DMS114 treated with DMSO at 0.1 percent for 48 hours (cell line): ENCODE data around the gene LENEP.

Experiments
- DNase-seq: peaks from one replicate; lab custom pipeline; 2025; ENCODE audit not compliant: unreplicated experiment; lab: John Stamatoyannopoulos, UW

The LENEP gene

DNA sequence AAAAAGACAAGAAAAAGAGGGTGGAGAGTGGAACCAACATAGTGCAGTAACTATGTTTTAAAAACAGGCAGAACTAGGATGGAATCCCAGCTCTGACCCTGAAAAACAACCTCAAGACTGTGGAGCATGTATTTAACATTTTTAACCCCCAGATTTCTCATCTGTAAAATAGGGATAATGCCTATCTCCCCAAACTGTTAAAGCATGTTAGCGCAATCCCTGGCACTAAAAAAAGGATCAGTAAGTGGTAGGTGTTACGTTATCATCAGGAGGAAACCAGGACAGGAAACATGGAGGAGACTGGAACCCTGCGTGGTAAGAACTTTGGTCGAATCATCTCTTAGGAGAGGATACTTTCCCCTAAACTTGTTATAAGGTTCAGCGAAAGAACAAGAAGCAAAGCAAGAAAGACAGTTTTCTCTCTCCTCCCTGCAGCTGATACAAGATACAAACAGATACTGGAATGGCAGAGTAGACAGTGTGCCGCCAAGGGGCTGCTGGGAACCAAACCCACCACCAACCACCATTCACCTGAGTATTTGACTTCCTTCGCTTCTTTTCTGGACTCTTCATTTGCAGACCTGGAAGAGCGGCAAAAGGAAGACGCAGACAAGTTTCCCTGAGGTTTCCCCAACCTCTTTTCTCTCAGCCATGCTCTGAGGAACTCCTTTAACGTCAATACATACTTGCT lies 32.8 kb upstream of the LENEP start:
- no peak for DNase-seq

DNA sequence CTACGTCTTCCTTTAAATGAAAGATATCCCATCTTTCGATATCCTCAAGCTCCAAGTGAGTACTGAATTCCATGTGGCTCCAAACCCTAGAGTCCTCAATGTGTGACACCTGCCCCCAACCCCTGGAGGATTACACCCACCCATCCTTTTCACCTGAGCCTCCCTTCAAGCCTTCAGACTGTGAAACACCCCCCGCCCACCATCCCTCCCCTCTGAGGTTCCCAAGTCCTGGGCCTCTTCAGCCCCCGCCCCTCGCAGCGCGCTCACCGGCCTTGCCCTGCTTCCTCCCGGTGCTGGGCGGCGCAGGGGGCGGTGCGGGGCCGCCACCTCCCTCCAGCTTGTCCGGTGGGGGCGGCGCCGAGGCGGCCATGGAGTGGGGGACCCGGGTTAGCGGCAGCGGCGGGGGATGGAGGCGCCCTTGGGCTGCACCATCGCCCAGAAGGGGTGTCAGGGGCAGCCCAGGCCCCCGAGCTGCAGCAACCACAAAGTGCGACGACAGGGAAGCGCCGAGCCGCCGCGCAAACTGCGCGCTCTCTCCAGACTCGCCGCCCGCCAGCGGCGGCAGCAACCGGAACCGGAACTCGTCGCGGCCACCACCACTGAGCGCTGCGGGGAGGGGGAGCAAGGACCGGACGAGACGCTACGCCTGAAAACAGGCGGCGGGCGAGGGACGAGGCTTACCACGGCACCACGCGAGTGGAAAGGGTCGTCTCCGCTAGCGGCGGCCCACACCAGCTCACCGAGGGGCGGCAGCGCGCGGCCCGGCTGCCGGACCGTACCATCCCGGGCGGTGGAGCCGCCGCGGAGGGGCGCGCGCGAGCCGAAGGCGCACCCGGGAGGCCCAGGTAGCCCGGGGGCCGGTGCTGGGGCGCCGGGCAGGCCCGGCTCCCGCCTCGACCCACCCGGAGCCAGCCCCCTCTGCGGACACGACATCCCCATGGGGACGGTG lies 31.9 kb upstream of the LENEP start, which contains the start of gene PYGO2:
Gene PYGO2 (minus strand): TSS at position 576 of the 949 bp plus-strand sequence. CDS start 206 bp downstream, at position 370.
- peak; percentile 78 for DNase-seq

DNA sequence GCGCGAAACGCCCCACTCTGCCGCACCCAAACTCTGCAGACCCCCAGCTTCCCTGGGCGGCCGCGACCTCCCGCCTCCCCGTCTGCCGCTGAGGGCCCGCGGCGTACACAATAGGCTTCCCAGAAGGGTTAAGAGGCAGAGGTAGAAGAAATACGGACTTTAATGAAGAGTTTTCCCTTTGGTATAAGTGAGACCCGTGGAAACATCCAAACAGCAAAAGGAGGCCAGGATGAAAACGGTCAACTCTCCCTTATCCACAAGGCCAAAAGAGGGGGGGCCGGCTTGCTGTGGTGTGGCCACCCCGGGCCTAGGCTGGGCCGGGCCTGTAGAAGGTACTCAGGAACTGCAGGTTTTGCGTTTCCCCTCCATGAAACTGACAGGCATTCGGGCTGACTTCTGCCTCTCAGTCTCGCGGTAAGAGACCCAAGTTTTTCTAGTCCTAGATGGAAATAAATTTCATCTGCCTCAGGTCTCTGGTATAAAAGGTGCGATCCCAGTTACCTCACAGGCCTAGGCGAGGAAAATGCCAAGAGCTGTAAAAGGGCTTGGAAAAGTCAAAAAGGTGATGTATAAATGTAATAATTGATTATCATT lies 31.1 kb upstream of the LENEP start:
- DNase-seq, result peak; percentile 39

DNA sequence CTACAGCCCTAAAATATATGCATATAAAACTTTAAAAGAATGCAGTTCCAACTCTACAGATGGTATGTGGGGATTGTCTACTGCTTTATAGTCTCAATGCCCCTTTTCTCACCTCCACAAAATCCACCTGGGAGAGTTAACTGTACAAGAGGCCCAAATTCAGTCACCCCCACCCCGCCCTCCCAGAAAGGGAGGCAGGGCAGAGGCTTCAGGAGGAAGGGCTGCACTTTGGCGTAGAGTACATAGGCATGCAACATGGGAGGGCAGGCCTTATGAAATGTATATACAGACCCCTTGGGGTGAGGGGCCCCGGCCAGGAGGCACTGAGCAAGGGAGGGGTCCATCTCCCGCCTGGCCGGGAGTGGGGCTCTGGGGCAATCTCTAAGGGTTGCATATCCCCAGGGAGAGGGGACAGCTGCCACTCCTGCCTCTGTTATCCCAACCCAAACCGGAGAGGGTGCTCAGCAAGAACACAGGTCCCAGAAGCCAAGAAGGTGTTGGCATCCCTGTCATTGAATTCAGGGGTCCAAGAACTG lies 30.5 kb upstream of the LENEP start:
- DNase-seq, result no peak

DNA sequence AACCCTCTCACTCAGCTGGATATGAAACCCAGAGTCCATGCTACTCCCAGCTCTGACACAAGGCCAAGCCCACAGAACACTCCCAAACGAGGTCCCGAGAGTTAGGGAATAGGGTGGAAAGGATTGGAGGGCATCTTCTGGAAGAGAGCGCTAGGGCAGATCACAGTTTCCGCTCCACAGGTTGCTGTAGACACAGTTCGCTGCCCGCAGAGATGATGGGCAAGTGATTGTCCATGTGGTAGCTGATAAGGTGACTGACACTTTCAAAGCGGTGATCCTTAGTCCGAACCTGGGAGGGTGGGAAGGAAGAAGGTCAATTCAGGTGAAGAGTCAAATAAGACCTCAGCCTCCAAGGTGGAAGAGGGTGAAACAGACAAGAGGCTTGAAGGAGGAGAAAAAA lies 29.7 kb upstream of the LENEP start:
- DNase-seq, result no peak

DNA sequence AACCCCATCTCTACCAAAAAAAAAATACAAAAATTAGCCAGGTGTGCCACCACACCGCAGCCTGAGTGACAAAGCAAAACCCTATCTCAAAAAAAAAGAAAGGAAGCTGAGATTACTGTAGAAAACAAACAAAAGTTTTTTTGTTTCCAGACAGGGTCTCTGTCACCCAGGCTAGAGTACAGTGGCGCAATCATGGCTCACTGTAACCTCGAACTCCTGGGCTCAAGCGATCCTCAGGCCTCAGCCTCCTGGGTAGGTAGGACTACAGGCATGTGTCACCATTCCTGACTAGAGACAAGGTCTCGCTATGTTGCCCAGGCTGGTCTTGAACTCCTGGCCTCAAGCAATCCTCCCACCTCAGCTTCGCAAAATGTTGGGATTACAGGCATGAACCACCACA lies 29.0 kb upstream of the LENEP start:
- no peak for DNase-seq

DNA sequence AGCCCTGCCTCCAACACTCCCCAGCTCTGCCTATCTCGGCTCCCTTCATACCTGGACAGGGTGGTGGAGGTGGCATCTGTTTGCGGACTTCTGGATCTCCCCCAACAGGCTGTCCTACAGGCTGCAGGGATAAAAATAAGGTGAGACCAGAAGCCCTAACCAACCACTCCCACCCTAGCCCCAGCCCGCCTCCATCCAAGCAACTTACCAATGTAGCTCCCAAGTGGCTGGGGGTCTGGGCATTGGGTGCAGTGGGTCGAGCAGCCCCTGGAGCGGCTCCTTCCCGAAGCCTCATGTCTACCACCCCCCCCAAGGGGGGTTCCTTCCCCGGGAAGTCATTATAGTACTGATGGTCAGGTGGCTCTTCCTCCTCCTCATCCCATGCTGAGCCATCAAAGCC lies 27.3 kb upstream of the LENEP start:
- no peak for DNase-seq

DNA sequence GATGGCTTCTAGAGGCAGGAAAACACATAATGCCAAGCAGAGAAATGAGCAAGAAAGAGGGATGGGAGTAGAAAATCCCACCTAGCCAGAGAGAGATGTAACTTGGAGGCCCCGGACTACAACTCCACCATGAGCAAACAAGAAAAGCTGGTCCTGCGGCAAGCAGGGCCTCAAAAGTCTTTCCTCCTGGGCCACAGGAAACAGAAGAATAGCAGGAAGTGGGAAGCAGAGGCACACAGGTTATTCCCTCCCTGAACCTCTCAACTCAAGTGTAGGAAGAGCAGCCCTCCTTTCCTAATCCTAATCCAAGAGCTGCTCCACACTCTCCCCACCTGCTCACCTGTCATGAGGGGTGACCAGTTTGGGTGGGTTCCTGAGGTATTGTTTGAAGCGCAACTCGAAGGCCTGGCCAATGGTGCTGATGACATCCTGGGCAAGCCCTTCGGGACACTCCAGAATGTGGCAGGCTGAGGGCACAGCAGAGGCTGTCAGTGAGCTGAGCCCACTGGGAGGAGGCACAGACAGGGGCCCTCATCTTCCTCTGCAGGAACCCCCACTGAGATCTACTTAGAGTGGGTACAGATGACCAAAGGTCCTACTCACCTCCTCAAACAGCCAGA lies 25.9 kb upstream of the LENEP start:
- no peak for DNase-seq

DNA sequence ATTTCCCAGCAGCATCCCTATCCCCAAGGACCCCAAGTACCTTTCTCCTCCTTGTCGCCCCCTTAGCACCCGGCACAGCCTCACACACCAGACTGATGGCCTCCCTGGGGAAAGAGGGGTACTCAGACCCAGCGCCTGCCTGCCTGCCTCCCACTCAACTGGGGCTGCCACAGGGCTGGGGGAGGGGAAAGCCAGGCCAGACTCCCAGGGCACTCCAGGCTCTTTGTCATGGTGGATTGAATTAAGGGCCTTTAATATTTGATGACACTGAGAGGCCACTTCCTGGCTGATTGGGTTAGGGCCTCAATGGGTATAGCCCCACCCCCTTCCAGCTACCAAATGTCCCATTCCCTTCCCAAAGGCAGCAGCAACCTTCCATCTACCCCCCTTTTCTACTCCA lies 24.7 kb upstream of the LENEP start:
- no peak for DNase-seq

DNA sequence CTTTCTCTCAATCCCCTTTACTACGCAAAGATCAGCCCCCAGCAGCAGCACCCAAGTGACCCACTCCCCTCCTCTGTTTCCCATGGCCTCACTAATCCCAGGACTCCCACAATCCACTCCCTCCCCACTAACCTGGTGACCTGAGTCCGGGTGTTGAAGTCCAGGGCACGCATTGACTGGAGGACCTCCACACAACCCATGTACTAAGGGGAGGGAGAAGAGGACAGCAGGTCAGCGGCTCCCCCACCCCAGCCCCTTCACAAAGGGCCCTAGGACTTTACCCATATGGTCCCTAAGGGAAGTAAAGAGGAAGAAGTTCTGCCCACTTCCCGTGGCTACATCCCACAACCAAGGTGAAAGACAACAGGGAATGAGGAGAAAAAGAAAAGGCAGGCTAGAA lies 24.1 kb upstream of the LENEP start:
- no peak for DNase-seq

DNA sequence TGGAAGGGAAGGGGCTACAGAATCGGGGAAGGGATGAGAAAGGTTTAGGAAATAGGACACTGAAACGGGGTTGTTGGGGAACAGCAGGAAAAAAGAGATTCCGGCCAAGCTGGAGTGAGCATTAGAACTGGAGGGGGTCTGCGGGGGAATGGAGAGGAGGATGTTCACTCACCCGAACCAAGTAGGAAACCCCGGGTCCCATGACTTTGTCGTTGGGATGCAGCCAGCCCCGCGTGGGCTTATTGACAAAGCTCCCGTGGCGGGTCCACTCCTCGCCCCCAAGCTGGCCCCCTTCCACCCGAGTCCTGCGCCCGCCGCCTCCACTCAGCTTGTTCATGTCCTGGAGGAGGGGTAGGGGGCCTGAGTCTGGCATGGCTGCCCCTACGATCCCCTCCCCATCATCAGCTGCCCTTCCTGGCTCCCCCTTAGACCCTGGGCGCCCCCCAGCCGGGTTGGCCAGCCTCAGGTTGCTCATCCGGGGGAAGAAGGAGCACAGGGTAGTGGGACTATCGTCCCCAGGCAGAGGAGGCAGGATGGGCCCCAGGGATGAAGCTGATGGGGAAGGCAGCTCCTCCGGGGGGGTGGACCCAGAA lies 23.4 kb upstream of the LENEP start:
- DNase-seq, result no peak

DNA sequence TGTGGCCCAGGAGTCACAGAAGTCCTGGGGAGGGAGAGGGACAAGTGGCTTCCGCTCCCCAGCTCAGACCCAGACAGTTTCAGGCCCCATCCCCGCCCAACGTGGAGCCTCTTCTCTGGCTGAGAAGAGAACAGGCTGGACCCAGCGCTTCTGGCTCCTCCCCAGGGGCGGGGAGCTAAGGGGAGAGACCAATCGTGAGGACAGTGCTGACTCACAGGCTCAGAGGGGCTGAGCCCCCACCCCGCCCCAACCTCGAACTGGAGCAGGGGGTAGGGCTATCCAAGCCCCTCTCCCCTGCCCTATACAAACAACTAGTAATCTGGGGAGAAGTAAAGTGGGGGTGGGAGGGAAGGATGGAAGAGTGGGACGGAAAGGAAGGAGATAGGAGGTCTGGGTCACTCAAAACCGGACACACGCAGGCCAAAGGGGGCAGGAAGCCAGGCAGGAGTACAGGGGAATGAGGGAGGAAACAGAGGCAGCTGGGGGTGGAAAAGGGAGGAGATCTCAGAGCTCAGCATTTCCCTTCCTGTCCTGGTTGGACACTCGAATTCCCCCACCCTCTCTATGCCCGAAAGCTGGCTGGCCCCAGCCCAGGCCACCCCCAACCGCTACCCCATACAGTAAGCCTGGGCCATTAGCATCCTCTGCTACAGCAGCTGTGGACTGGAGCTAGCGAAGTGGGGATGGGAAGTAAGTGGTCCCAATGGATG lies 22.6 kb upstream of the LENEP start, which contains the start of gene SHC1:
Gene SHC1 (minus strand): TSS at position 117 of the 710 bp plus-strand sequence. CDS start 221 bp downstream, outside the sequence.
- peak; percentile 37 for DNase-seq

DNA sequence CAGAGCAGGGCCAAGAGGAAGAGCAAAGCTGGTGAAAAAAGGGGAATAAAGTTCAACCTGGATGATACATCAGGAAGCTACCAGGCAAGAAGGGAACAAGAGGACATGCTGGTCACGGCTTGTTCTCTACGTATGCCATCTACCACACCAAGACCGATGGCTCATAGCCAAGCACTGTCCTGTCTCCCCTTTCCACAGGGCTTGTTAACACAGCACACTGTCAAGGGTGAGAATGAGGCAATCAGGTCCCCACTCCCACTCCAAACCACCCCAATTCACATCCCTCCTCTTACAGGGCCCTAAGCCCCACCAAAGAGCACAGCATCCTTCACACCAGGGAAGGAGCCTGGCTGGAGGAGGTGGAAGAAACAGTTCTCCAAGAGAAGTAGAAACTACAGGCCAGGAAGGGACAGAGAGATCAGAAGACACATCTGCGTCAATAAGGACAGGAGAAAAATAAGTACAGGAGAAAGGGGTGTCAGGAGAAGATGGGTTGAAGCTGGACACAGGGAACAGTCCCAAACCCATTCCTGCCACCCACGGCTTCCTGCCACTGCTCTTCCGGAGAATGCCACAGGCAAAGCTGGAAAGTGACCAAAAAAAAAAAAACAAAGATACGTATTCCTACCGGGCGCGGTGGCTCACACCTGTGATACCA lies 21.9 kb upstream of the LENEP start:
- DNase-seq, result no peak

DNA sequence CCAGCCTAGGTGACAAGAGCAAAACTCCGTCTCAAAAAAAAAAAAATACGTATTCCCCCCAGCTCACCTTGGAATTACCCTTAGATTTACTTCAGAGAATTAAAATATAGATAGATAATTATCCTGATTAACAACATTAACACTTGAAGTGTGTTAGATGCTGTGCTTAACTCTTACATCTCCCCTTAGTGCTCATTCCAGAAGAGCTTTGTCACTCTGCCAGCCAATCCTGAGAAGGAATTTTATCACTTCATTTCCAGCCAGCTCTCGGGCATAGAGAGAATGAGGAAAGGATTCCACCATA lies 21.2 kb upstream of the LENEP start:
- DNase-seq, result no peak

DNA sequence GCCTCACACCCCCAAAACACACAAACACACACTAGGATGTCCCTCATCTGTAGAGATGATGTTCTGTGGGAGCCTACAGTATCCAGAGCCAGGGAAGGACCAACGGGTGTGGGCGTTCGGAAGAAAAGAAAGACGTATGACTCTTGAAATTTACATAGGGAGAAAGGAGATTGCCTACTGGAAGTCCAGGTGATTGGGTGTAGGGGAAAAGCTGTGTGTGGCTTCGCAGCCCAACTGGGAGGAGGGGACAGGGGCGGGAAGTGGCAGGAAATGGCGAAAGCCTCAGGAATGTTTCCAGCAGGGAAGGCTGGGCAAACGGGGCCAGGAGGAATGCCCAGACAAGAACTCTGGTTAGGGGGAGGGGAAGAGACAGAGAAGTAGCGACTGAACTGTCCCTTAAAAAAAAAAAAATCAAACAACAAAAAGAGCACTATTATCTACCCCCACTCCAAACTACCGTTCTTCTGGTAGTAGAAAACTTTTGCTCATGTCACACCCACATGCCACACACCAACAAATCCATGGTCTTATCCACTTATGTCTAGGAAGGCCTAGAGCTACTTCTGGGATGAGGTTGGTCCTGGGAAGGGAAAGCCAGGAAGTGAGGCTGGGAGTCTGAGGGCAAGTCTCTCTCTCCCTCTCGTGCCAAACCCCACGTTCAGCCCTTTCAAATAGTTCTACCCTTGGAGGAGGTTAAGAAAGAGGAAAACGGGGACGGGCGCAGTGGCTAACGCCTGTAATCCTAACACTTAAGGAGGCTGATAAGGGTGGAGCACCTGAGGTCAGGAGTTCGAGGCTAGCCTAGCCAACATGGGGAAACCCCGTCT lies 20.7 kb upstream of the LENEP start:
- DNase-seq, result no peak

DNA sequence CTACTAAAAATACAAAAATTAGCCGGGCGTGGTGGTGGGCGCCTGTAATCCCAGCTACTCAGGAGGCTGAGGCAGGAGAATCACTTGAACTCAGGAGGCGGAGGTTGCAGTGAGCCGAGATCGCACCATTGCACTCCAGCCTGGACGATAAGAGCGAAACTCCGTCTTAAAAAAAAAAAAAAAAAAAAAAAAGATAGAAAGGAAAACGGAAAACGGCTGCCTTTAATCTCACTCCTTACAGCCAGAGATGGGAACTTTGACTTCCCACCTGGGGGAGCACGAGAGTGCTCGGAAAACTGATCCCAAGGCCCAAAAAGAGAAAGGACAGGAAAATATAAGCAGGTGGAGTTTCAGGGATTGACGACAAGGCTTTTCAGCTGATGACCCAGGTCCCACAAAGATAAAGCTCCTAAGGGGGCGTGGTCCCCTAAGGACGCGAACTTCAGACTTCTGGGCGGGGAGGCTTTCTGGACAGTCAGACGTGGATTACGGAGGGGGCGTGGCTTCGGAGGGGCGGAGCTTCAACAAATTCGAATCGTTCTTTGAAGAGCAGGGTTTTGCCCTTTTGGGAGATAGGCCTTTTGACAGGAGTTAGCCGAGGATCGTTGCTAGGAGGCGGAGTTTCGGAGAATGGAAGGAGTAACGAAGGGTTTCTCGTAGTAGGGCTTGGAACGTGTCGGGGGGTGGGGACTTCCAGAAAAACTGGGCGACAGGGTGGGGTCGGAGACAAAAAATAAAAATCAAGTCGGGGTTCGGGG lies 19.9 kb upstream of the LENEP start:
- DNase-seq, result peak; percentile 96

DNA sequence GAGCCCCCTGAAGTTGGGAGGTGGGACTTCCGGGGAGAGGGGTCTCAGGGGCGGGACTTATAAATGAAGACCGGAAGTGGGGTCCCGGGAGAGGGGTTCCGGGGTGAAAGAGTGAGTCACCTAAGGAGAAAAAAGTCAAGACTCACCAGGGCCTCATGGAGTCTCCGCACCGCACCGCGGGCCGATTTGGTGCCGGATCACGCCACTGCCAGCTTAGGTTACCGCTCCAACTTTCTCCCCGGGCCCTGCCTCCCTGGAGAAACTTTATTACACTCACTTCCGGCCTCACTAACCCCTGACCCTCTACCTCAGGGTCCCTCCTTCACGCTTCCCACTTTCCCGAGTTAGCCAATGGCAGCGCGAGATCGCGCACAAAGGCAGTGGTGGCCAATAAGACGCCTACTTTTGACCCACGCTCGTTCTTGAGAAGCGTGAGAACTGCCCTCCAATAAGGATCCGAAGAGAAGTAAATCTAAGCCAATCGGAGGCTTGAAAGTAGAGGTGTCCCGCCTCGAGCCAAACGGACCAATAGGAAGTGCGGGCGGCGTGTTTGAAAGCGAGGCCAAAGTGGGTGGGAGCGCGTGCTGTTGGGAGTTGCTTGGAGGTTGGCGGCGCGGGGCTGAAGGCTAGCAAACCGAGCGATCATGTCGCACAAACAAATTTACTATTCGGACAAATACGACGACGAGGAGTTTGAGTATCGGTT lies 19.1 kb upstream of the LENEP start, which contains the start of gene CKS1B:
Gene CKS1B (plus strand): TSS at position 580 of the 706 bp plus-strand sequence. CDS start 65 bp downstream, at position 645.
- DNase-seq, result peak; percentile 100
